Measurements from ENCODE around the gene PEF1.

The PEF1 gene

GRCh38 chr1:31667065-31667785 is 22.5 kb upstream of the PEF1 start:
- no peak for ATAC-seq (ENCODE audit: low read depth)
- Mint-ChIP-seq H3K27ac (no peak overlapping the region), H3K4me3 (no peak overlapping the region), H3K27me3 (peaks cover 24% of the 10 kb centered on the region), H3K9me3 (no peaks in the 10 kb centered on the region), H3K4me1 (peaks cover 11% of the 10 kb centered on the region), H3K36me3 (peaks cover 3% of the 10 kb centered on the region)
- DNase-seq (ENCODE audit: low spot score in 2 of 2) = no peak

GRCh38 chr1:31666263-31666963 is 21.7 kb upstream of the PEF1 start:
- peak overlapping the region; percentile 3 for H3K27ac Mint-ChIP-seq
- no peak overlapping the region for H3K4me3 Mint-ChIP-seq

GRCh38 chr1:31665234-31665878 is 20.7 kb upstream of the PEF1 start:
- H3K4me3 Mint-ChIP-seq = no peak overlapping the region
- peaks cover 15% of the 10 kb centered on the region for H3K27me3 Mint-ChIP-seq
- ATAC-seq (ENCODE audit: low read depth) (no peak), DNase-seq (ENCODE audit: low spot score in 2 of 2) (no peak)
- H3K27ac Mint-ChIP-seq = no peak overlapping the region
- H3K36me3 Mint-ChIP-seq = peaks cover 3% of the 10 kb centered on the region
- H3K4me1 Mint-ChIP-seq = peaks cover 11% of the 10 kb centered on the region
- H3K9me3 Mint-ChIP-seq = no peaks in the 10 kb centered on the region

More at GRCh38 chr1:31666263-31666963, 21.7 kb upstream of the PEF1 start:
- DNase-seq (ENCODE audit: low spot score in 2 of 2) (no peak), ATAC-seq (ENCODE audit: low read depth) (no peak)
- peaks cover 19% of the 10 kb centered on the region for H3K27me3 Mint-ChIP-seq
- peaks cover 3% of the 10 kb centered on the region for H3K36me3 Mint-ChIP-seq
- peaks cover 11% of the 10 kb centered on the region for H3K4me1 Mint-ChIP-seq
- H3K9me3 Mint-ChIP-seq = no peaks in the 10 kb centered on the region

GRCh38 chr1:31664528-31664927 is 19.9 kb upstream of the PEF1 start:
- no peak overlapping the region for H3K4me3 Mint-ChIP-seq
- peaks cover 5% of the 10 kb centered on the region for H3K4me1 Mint-ChIP-seq
- no peak overlapping the region for H3K27ac Mint-ChIP-seq
- no peaks in the 10 kb centered on the region for H3K36me3 Mint-ChIP-seq
- no peak for ATAC-seq (ENCODE audit: low read depth)
- H3K27me3 Mint-ChIP-seq = peaks cover 10% of the 10 kb centered on the region
- no peaks in the 10 kb centered on the region for H3K9me3 Mint-ChIP-seq
- no peak for DNase-seq (ENCODE audit: low spot score in 2 of 2)

- DNase-seq (ENCODE audit: low spot score in 2 of 2) (peak; percentile 66 to 80), ATAC-seq (ENCODE audit: low read depth) (peak; percentile 50)
- Mint-ChIP-seq H3K4me1 (peaks cover 4% of the 10 kb centered on the region), H3K4me3 (no peak overlapping the region), H3K36me3 (no peaks in the 10 kb centered on the region), H3K9me3 (no peaks in the 10 kb centered on the region), H3K27ac (no peak overlapping the region), H3K27me3 (peaks cover 5% of the 10 kb centered on the region)
Observed at GRCh38 chr1:31663622-31664452, 19.2 kb upstream of the PEF1 start.

- no peak for ATAC-seq (ENCODE audit: low read depth)
- Mint-ChIP-seq H3K4me3 (no peak overlapping the region), H3K27ac (no peak overlapping the region), H3K27me3 (peaks cover 11% of the 10 kb centered on the region), H3K36me3 (no peaks in the 10 kb centered on the region), H3K4me1 (peaks cover 4% of the 10 kb centered on the region), H3K9me3 (no peaks in the 10 kb centered on the region)
- DNase-seq (ENCODE audit: low spot score in 2 of 2) = no peak
Observed at GRCh38 chr1:31662463-31662862, 17.8 kb upstream of the PEF1 start.

GRCh38 chr1:31661856-31662255 is 17.2 kb upstream of the PEF1 start:
- peaks cover 11% of the 10 kb centered on the region for H3K27me3 Mint-ChIP-seq
- H3K9me3 Mint-ChIP-seq = no peaks in the 10 kb centered on the region
- DNase-seq (ENCODE audit: low spot score in 2 of 2) (no peak), ATAC-seq (ENCODE audit: low read depth) (no peak)
- no peaks in the 10 kb centered on the region for H3K36me3 Mint-ChIP-seq
- no peak overlapping the region for H3K27ac Mint-ChIP-seq
- no peak overlapping the region for H3K4me3 Mint-ChIP-seq
- peaks cover 4% of the 10 kb centered on the region for H3K4me1 Mint-ChIP-seq

GRCh38 chr1:31660871-31661455 is 16.3 kb upstream of the PEF1 start:
- no peak for ATAC-seq (ENCODE audit: low read depth)
- Mint-ChIP-seq H3K36me3 (no peaks in the 10 kb centered on the region), H3K9me3 (no peaks in the 10 kb centered on the region), H3K27ac (no peak overlapping the region), H3K4me3 (no peak overlapping the region), H3K27me3 (peaks cover 11% of the 10 kb centered on the region), H3K4me1 (peaks cover 4% of the 10 kb centered on the region)
- no peak for DNase-seq (ENCODE audit: low spot score in 2 of 2)

GRCh38 chr1:31659889-31660288 is 15.2 kb upstream of the PEF1 start:
- H3K27me3 Mint-ChIP-seq = peaks cover 14% of the 10 kb centered on the region
- no peaks in the 10 kb centered on the region for H3K36me3 Mint-ChIP-seq
- no peaks in the 10 kb centered on the region for H3K9me3 Mint-ChIP-seq
- H3K27ac Mint-ChIP-seq = no peak overlapping the region
- peaks cover 4% of the 10 kb centered on the region for H3K4me1 Mint-ChIP-seq
- DNase-seq (ENCODE audit: low spot score in 2 of 2) (no peak), ATAC-seq (ENCODE audit: low read depth) (no peak)
- H3K4me3 Mint-ChIP-seq = no peak overlapping the region

GRCh38 chr1:31658721-31659120 is 14.0 kb upstream of the PEF1 start:
- Mint-ChIP-seq H3K4me1 (peaks cover 2% of the 10 kb centered on the region), H3K9me3 (no peaks in the 10 kb centered on the region), H3K4me3 (no peak overlapping the region), H3K27ac (no peak overlapping the region), H3K27me3 (peaks cover 14% of the 10 kb centered on the region), H3K36me3 (no peaks in the 10 kb centered on the region)
- DNase-seq (ENCODE audit: low spot score in 2 of 2) = no peak
- ATAC-seq (ENCODE audit: low read depth) = no peak

- H3K27ac Mint-ChIP-seq = no peak overlapping the region
- no peaks in the 10 kb centered on the region for H3K4me1 Mint-ChIP-seq
- no peak overlapping the region for H3K4me3 Mint-ChIP-seq
- no peaks in the 10 kb centered on the region for H3K36me3 Mint-ChIP-seq
- DNase-seq (ENCODE audit: low spot score in 2 of 2) = no peak
- ATAC-seq (ENCODE audit: low read depth) = no peak
- no peaks in the 10 kb centered on the region for H3K9me3 Mint-ChIP-seq
- peaks cover 12% of the 10 kb centered on the region for H3K27me3 Mint-ChIP-seq
Observed at GRCh38 chr1:31657972-31658510, 13.4 kb upstream of the PEF1 start.

GRCh38 chr1:31657020-31657804 is 12.5 kb upstream of the PEF1 start:
- H3K27me3 Mint-ChIP-seq = peaks cover 10% of the 10 kb centered on the region
- no peaks in the 10 kb centered on the region for H3K36me3 Mint-ChIP-seq
- ATAC-seq (ENCODE audit: low read depth) (no peak), DNase-seq (ENCODE audit: low spot score in 2 of 2) (no peak)
- H3K27ac Mint-ChIP-seq = no peak overlapping the region
- no peaks in the 10 kb centered on the region for H3K9me3 Mint-ChIP-seq
- H3K4me3 Mint-ChIP-seq = no peak overlapping the region
- H3K4me1 Mint-ChIP-seq = no peaks in the 10 kb centered on the region

GRCh38 chr1:31655756-31656155 is 11.1 kb upstream of the PEF1 start:
- no peak overlapping the region for H3K27ac Mint-ChIP-seq

More at GRCh38 chr1:31655756-31656155, 11.1 kb upstream of the PEF1 start:
- Mint-ChIP-seq H3K9me3 (no peaks in the 10 kb centered on the region), H3K36me3 (no peaks in the 10 kb centered on the region), H3K27me3 (peaks cover 10% of the 10 kb centered on the region), H3K4me1 (no peaks in the 10 kb centered on the region), H3K4me3 (no peak overlapping the region)
- ATAC-seq (ENCODE audit: low read depth) = no peak
- DNase-seq (ENCODE audit: low spot score in 2 of 2) = no peak

Data from memory B cell (primary cell).